K562 (cell line): ENCODE measurements around the gene ERI2. TPM values are rescaled to one million over a fixed set of nuclear protein-coding genes. Genes with fewer than 3 reads are reported as not detected.

Experiments used
- CTBP1 ChIP-seq: fragments of 450-650 bp; IDR thresholded peaks from 2 replicates; pipeline ENCODE4 v1.6.1; 2016; ENCODE audit warnings: borderline replicate concordance
- FOXJ2 ChIP-seq: fragments of 200-800 bp; sonication (Bioruptor generic); IDR thresholded peaks from 2 replicates; pipeline ENCODE4 v1.6.1; 2016; ENCODE audit warnings: missing genetic modification characterization, missing compliant biosample characterization
- HCFC1 ChIP-seq: IDR thresholded peaks from 2 replicates; pipeline ENCODE4 v1.6.1; 2012; ENCODE audit warnings: low read depth, low read length, improper control_type of control experiment
- KDM2B ChIP-seq: fragments of 250-450 bp; sonication (Bioruptor Pico); IDR thresholded peaks from 2 replicates; pipeline ENCODE4 v1.8.0; 2021; ENCODE audit warnings: mild to moderate bottlenecking, moderate library complexity
- MTA3 ChIP-seq: fragments of 450-650 bp; formaldehyde crosslinking; IDR thresholded peaks from 2 replicates; pipeline ENCODE4 v1.6.1; 2017; ENCODE audit warnings: mild to moderate bottlenecking, borderline replicate concordance
- NFYB ChIP-seq: IDR thresholded peaks from 2 replicates; pipeline ENCODE4 v1.6.1; 2011; ENCODE audit warnings: mild to moderate bottlenecking, moderate library complexity; ENCODE audit not compliant: insufficient read length; ENCODE audit errors: extremely low read depth
- NUFIP1 ChIP-seq: fragments of 450-650 bp; IDR thresholded peaks from 2 replicates; pipeline ENCODE4 v1.6.1; 2018; ENCODE audit not compliant: partially characterized antibody
- PURB ChIP-seq: sonication (generic); formaldehyde crosslinking; IDR thresholded peaks from 2 replicates; pipeline ENCODE4 v1.9.0; 2021; ENCODE audit warnings: low read depth, mild to moderate bottlenecking, missing genetic modification reagents
- SIN3A ChIP-seq, 2 experiments: fragments of 150-350 bp in 1 of 2; IDR thresholded peaks; 2 replicates each; pipeline ENCODE4 v1.6.1; 2011 to 2016; ENCODE audit warnings: borderline replicate concordance in 2 of 2, low read depth in 2 of 2, low read length in 2 of 2, mild to moderate bottlenecking in 2 of 2, moderate library complexity in 2 of 2; ENCODE audit not compliant: control insufficient read depth in 1 of 2
- SIX5 ChIP-seq, 2 experiments: IDR thresholded peaks; 2 replicates each; pipeline ENCODE4 v1.6.1; 2011; ENCODE audit warnings: low read length in 2 of 2, borderline replicate concordance in 1 of 2, low read depth in 1 of 2, mild to moderate bottlenecking in 1 of 2, moderate library complexity in 1 of 2; ENCODE audit not compliant: insufficient read depth in 1 of 2
- SP1 ChIP-seq: sonication (generic); formaldehyde crosslinking; IDR thresholded peaks from 2 replicates; pipeline ENCODE4 v1.8.1; 2022; ENCODE audit warnings: mild to moderate bottlenecking, missing genetic modification reagents
- TAL1 ChIP-seq: fragments of 450-650 bp; IDR thresholded peaks from 2 replicates; pipeline ENCODE4 v1.6.1; 2016; ENCODE audit warnings: mild to moderate bottlenecking
- TEAD4 ChIP-seq, 2 experiments: sonication (generic) in 1 of 2; formaldehyde crosslinking in 1 of 2; IDR thresholded peaks; 2 replicates each; pipeline versions ENCODE4 v1.6.1 to v1.8.0; 2012 to 2022; ENCODE audit warnings: borderline replicate concordance in 1 of 2, inconsistent platforms in 1 of 2, low read length in 1 of 2, mild to moderate bottlenecking in 1 of 2, missing genetic modification reagents in 1 of 2
- ZNF197 ChIP-seq: fragments of 200-800 bp; sonication (Bioruptor generic); IDR thresholded peaks from 2 replicates; pipeline ENCODE4 v1.6.1; 2016; ENCODE audit warnings: low read depth, missing genetic modification characterization, missing compliant biosample characterization
- ZNF75A ChIP-seq: fragments of 450-650 bp; formaldehyde crosslinking; IDR thresholded peaks from 2 replicates; pipeline ENCODE4 v1.4.0; 2020; ENCODE audit warnings: mild to moderate bottlenecking
- polyA plus RNA-seq, 8 experiments: library from polyadenylated mRNA; depleted of rRNA in 4 of 8; stranded (reverse) in 5 of 8; unstranded in 3 of 8; fragments of >200 nt; fragmentation: Nextera tagmentation in 2 of 8; fragmentation: Illumina TruSeq in 1 of 8; extraction: Ambion mirVana in 2 of 8; extraction: Trizol in 1 of 8; gene quantifications; 2 replicates each; pipeline versions ENCODE4 v1.2.1 to v1.2.3, GENCODE V29; 2011 to 2014; ENCODE audit warnings: inconsistent platforms in 1 of 8, missing spikeins in 1 of 8
- total RNA-seq, 7 experiments: library from RNA; depleted of rRNA in 6 of 7; stranded (reverse); fragments of >200 nt in 6 of 7; fragmentation: Illumina TruSeq in 2 of 7; extraction: Trizol in 2 of 7; gene quantifications; 2 replicates each; pipeline versions ENCODE4 v1.2.1 to v1.2.3, GENCODE V29; 2011 to 2021; ENCODE audit warnings: low replicate concordance in 1 of 7
- TF ChIP-seq, protein P1 (sequence below): fragments of 450-650 bp; IDR thresholded peaks from 2 replicates; pipeline ENCODE4 v1.6.1; 2014; ENCODE audit warnings: low read depth, mild to moderate bottlenecking, moderate library complexity, borderline replicate concordance
- TF ChIP-seq, protein P2 (sequence below): fragments of 250-450 bp; sonication (Bioruptor Pico); IDR thresholded peaks from 2 replicates; pipeline ENCODE4 v1.4.0; 2020
- TF ChIP-seq, protein P3 (sequence below): fragments of 450-650 bp; formaldehyde crosslinking; IDR thresholded peaks from 2 replicates; pipeline ENCODE4 v1.4.0; 2022; ENCODE audit warnings: missing genetic modification characterization

The ERI2 gene
- total and polyA plus RNA-seq, 9 of the 15 experiments (the other 6 are each of a cell fraction or from before 2014, with no cell fraction given): 23.3 to 57.0 (median 48.1) TPM

DNA sequence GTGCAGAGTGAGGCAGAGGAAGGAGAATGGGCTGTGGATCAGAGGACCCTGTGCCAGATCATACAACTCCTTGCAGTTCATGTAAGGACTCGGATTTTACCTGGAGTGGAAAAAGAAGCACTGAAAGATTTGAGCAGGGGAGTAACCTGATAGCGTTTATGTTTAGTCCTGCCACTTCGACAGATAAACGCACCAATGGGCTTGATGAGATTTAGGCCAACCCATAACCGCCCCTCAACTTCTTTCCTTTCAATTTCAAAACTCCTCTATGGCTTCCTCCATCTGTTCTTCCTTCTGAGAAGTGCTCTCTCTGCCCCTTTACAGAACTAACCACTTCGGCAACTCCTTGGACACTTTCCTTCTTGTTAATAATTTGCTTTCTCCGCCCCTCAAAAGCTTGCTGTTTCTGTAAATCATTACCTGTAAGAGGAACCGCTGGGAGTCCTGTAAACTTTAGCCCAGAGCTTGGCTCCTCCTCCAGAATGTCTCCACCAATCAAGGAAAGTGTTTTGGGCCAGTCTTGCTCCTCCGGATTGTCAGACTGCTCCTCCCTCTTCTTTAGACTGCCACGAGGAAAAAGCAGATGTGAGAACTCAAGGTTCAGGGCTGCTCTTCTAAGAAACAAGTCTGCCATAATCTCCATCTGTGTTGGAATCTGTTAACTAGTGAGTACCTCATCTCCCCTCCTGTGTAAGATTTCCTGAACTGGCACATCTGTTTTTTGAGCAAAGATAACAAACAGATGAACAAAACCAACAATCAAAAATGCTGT, 42.6 kb downstream of the ERI2 start, which contains the start of gene ACSM3 (continued):
- TF ChIP-seq, protein P1, sequence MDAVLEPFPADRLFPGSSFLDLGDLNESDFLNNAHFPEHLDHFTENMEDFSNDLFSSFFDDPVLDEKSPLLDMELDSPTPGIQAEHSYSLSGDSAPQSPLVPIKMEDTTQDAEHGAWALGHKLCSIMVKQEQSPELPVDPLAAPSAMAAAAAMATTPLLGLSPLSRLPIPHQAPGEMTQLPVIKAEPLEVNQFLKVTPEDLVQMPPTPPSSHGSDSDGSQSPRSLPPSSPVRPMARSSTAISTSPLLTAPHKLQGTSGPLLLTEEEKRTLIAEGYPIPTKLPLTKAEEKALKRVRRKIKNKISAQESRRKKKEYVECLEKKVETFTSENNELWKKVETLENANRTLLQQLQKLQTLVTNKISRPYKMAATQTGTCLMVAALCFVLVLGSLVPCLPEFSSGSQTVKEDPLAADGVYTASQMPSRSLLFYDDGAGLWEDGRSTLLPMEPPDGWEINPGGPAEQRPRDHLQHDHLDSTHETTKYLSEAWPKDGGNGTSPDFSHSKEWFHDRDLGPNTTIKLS: no peak
- TF ChIP-seq, protein P2, sequence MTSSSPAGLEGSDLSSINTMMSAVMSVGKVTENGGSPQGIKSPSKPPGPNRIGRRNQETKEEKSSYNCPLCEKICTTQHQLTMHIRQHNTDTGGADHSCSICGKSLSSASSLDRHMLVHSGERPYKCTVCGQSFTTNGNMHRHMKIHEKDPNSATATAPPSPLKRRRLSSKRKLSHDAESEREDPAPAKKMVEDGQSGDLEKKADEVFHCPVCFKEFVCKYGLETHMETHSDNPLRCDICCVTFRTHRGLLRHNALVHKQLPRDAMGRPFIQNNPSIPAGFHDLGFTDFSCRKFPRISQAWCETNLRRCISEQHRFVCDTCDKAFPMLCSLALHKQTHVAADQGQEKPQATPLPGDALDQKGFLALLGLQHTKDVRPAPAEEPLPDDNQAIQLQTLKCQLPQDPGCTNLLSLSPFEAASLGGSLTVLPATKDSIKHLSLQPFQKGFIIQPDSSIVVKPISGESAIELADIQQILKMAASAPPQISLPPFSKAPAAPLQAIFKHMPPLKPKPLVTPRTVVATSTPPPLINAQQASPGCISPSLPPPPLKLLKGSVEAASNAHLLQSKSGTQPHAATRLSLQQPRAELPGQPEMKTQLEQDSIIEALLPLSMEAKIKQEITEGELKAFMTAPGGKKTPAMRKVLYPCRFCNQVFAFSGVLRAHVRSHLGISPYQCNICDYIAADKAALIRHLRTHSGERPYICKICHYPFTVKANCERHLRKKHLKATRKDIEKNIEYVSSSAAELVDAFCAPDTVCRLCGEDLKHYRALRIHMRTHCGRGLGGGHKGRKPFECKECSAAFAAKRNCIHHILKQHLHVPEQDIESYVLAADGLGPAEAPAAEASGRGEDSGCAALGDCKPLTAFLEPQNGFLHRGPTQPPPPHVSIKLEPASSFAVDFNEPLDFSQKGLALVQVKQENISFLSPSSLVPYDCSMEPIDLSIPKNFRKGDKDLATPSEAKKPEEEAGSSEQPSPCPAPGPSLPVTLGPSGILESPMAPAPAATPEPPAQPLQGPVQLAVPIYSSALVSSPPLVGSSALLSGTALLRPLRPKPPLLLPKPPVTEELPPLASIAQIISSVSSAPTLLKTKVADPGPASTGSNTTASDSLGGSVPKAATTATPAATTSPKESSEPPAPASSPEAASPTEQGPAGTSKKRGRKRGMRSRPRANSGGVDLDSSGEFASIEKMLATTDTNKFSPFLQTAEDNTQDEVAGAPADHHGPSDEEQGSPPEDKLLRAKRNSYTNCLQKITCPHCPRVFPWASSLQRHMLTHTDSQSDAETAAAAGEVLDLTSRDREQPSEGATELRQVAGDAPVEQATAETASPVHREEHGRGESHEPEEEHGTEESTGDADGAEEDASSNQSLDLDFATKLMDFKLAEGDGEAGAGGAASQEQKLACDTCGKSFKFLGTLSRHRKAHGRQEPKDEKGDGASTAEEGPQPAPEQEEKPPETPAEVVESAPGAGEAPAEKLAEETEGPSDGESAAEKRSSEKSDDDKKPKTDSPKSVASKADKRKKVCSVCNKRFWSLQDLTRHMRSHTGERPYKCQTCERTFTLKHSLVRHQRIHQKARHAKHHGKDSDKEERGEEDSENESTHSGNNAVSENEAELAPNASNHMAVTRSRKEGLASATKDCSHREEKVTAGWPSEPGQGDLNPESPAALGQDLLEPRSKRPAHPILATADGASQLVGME (CRISPR knock-in tag): 0 out of 2 replicates have a peak, but pooled peaks have one; percentile 13
- no peak for TF ChIP-seq FOXJ2
- TF ChIP-seq, protein P3, sequence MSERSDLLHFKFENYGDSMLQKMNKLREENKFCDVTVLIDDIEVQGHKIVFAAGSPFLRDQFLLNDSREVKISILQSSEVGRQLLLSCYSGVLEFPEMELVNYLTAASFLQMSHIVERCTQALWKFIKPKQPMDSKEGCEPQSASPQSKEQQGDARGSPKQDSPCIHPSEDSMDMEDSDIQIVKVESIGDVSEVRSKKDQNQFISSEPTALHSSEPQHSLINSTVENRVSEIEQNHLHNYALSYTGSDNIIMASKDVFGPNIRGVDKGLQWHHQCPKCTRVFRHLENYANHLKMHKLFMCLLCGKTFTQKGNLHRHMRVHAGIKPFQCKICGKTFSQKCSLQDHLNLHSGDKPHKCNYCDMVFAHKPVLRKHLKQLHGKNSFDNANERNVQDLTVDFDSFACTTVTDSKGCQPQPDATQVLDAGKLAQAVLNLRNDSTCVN (CRISPR knock-in tag): peak; percentile 48; the same call in 1 of the 2 replicates
- peak; percentile 59; the same call in 1 of the 2 replicates for TF ChIP-seq MTA3
- TF ChIP-seq NUFIP1: no peak
- no peak for TF ChIP-seq KDM2B (CRISPR knock-in tag)
- TF ChIP-seq SIN3A (IDR thresholded peaks at IDR 0.05; ENCODE audit: borderline replicate concordance in 2 of 2, control insufficient read depth in 1 of 2, low read depth in 2 of 2, low read length in 2 of 2): peak in 1 of 2 experiments; percentile 70; a peak in 1 of 4 replicates
- no peak for TF ChIP-seq PURB (CRISPR knock-in tag)
- peak; percentile 56; the same call in 1 of the 2 replicates for TF ChIP-seq TEAD4 (IDR thresholded peaks at IDR 0.05; ENCODE audit: low read length)
- no peak for TF ChIP-seq TEAD4 (CRISPR knock-in tag; IDR thresholded peaks at IDR 0.05; ENCODE audit: borderline replicate concordance)
- TF ChIP-seq TAL1: 0 out of 2 replicates have a peak, but pooled peaks have one; percentile 3
- peak; percentile 58; the same call in 1 of the 2 replicates for TF ChIP-seq SP1
- TF ChIP-seq ZNF75A: peak; percentile 62; the same call in 1 of the 2 replicates
- peak; percentile 72; the same call in 1 of the 2 replicates for TF ChIP-seq ZNF197 (CRISPR knock-in tag)
- TF ChIP-seq HCFC1: no peak
- TF ChIP-seq NFYB: peak; percentile 60
- no peak for TF ChIP-seq CTBP1
- no peak for TF ChIP-seq SIX5 (IDR thresholded peaks at IDR 0.05; ENCODE audit: borderline replicate concordance in 1 of 2, insufficient read depth in 1 of 2, low read depth in 1 of 2, low read length in 2 of 2)
